ENCODE results near the gene CYP2C18.
"Not testable (repeated sequence)": the region's sequence is repeated elsewhere in the genome, so short reads cannot be mapped to it uniquely, and the experiment has no call there.

Gene CYP2C18

DNA sequence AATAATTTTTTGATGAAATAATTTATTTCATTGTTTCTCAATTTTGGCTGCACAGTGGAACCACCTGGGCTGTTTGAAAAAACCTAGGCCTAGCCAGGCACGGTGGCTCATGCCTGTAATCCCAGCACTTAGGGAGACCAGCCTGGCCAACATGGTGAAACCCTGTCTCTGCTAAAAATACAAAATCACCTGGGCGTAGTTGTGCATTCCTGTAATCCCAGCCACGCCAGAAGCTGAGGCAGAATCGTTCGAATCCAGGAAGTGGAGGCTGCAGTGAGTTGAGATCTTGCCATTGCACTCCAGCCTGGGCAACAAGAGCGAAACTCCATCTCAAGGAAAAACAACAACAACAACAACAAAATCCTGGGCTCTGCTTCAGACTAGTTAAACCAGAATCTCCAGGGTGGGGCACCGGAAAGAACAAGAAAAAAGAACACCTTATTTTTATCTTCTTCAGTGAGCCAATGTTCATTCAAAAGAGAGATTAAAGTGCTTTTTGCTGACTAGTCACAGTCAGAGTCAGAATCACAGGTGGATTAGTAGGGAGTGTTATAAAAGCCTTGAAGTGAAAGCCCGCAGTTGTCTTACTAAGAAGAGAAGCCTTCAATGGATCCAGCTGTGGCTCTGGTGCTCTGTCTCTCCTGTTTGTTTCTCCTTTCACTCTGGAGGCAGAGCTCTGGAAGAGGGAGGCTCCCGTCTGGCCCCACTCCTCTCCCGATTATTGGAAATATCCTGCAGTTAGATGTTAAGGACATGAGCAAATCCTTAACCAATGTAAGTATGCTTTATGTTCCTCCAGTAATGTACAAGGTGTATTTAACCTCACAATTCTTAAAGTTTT lies at the start of gene CYP2C18:
CYP2C18 (plus strand) TSS at position 516 of the 841 bp plus-strand sequence; CDS start at position 607, 91 bp downstream.
- DNase-seq = no peak

DNA sequence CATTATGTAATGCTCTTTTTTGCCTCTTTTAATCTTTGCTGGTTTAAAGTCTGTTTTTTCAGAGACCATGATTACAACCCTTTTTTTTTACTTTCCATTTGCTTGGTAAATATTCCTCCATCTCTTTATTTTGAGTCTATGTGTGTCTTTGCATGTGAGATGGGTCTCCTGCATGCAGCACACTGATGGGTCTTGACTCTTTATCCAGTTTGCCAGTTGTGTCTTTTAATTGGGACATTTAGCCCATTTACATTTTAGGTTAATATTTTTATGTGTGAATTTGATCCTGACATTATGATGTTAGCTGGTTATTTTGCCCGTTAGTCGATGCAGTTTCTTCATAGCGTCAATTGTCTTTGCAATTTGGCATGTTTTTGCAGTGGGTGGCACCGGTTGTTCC lies 45.4 kb upstream of the CYP2C18 start:
- not testable (repeated sequence) for DNase-seq

DNA sequence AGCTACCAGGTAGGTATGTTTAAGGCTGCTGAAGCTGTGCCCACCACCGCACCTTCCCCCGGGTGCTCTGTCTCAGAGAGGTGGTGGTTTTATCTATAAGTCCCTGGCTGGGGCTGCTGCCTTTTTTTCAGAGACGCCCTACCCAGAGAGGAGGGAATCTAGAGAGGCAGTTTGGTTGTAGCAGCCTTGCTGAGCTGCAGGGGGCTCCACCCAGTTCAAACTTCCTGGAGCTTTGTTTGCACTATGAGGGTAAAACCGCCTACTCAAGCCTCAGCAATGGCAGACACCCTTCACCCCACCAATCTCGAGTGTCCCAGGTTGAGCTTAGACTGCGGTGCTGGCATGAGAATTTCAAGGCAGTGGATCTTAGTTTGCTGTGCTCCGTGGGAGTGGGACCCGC lies 43.6 kb upstream of the CYP2C18 start:
- DNase-seq = no peak

DNA sequence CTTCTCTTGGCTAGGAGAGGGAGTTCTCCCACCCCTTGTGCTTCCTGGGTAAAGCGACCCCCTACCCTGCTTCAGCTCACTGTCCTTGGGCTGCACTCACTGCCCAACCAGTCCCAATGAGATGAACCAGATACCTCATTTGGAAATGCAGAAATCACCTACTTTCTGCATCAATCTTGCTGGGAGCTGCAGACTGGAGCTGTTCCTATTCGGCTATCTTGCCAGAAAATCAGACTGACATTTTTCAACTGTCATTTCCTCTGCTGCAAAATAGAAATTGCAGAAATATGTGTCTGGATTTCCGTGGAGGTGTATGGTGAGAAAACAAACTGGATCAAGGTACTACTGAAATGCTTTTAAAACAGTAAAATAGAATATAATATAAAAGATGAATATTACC lies 43.0 kb upstream of the CYP2C18 start:
- no peak for DNase-seq

DNA sequence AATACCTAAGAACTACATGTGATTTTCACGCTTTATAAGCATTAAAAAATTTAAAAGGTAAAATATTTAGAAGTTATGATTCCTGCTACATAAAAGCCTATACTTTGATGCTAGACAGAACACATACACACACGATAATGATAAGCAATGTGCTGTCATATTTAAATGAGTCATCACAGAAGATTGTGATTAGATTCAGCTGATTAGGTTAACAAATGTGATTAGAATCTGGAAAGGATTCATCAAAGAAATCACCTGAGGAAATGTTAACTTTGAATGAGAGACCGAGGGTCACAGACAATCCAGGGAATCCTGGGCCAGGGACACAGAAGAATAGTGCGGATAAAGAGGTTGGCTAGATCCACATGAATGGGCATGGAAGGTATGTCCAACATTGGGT lies 42.0 kb upstream of the CYP2C18 start:
- DNase-seq = no peak

DNA sequence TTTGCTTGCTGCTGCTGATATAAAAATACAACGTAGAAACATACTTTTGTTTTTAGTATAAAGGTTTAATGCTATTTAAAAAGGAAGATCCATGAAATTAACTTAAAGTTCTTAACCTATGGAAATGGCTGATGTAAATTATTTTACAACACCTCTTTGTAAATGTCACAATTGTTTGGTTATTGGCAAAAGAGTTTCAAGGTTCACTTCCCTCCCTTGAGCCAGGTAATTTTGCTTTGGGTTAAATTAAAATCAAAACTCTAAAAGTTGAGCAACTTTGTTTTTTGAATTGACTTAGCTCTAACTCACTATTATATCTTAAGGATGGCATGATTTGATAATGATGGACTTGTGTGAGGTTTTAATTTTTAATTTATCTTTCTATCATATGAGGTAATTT lies 39.2 kb upstream of the CYP2C18 start:
- no peak for DNase-seq

DNA sequence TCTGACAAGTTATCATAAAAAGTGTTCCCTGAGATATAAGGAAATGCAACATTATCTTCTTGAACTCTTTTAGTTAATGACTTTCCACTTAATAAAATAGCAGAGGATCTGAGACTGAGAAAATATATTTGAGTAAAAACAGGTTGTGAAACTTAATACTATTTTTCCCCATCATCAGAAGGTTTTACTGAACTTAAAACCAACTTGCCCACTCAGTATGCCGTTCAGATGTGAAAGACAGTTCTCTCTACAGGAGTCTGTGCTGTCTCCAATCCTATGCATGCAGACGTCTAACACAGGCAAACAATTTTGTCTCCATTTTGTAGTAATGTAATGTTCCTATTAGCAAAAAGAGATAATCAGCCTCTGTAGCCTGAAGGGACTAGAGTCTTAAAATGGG lies 38.2 kb upstream of the CYP2C18 start:
- DNase-seq = no peak

DNA sequence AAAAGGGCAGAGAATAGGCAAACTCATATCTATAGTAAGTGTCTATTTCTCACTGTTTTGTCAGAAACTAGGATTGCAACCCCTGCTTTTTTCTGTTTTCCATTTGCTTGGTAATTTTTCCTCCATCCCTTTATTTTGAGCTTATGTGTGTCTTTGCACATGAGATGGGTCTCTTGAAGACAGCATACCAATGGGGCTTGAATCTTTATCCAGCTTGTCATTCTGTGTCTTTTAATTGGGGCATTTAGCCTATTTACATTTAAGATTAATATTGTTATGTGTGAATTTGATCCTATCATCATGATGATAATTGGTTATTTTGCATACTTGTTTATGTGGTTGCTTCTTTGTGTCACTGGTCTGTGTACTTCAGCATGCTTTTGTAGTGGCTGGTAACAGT lies 28.3 kb upstream of the CYP2C18 start:
- not testable (repeated sequence) for DNase-seq

DNA sequence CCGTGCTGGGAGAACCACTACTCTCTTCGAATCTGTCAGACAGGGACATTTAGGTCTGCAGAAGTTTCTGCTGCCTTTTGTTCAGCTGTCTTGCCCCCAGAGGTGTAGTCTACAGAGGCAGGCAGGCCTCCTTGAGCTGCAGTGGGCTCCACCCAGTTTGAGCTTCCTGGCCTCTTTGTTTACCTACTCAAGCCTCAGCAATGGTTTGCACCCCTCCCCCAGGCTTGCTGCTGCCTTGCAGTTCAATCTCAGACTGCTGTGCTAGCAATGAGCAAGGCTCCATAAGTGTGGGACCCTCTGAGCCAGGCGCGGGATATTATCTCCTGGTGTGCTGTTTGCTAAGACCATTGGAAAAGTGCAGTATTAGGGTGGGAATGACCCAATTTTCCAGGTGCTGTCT lies 20.5 kb upstream of the CYP2C18 start:
- DNase-seq = not testable (repeated sequence)

DNA sequence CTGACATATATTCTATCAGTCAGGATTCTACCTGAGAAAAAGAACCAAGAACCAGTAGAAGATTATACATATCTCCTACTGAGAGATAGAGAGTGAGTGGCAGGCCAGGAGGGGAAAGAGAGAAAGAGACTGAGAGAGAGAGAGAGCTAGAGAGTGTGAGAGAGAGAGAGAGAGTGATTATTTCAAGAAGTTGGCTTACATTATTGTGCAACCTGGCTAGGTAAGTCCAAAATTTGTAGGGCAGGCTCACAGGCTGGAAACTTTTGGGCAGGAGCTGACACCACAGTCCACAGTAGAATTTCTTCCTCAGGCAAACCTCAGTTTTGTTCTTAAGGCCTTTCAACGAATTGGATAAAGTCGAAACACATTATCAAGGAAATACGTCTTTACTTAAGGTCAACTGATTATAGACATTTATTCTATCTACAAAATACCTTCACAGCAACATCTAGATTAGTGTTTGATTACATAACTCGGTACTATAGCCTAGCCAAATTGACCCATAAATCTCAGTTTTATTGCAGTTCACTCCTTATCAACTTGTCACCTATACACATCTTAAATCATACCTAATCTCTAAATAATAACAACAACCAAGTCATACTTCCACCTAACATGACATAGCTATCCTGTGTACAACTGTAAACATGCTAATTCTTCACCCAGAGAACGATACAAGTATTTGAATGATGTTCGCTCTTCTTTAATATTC lies 17.0 kb upstream of the CYP2C18 start:
- no peak for DNase-seq

DNA sequence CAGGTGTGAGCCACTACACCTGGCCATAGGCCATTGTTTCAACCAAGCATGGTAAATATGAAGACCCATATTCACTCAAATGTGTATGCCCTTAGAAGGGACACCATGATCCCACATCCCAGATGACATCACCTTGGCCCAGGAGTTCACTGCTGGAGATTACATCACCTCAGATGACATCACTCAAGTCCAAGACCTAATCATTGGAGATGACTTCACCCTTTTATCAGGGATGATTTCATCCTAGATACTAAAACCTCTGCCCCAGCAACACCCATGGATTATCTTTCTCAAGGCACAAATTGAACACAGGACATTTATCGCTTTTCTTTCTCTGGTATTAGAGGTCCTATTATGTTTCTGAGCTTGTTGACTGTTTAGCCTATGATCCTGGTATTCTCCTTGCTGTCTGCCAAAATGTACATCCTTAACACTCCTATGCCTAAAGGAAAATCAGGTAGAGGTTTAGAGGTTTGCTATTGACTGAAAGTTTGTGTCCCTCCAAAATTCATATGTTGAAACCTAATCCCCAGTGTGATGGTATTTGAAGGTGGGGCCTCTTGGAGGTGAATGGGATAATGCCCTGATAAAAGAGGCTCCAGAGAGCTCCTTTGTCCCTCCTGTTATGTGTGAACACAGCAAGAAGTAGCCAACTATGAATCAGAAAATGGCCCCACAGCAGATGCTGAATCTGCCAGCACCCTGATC lies 9.8 kb upstream of the CYP2C18 start:
- DNase-seq = no peak

DNA sequence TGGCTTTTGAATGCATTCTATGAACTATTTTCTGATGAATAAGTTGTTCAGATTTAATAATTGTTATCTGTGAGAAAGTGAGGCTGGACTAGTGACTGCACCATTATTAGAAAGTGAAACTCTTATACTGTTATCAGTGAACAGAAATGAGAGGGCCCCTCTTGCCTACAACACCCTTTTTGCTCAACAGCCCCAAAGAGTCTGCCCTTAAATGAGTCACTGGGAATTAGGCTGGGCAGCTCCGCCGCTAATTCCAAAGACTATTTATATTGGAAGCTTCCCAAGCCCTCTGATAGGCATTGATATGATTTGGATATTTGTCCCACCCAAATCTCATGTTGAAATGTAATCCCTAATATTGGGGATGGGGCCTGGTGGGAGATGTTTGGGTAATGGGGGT lies 7.0 kb upstream of the CYP2C18 start:
- DNase-seq = no peak

DNA sequence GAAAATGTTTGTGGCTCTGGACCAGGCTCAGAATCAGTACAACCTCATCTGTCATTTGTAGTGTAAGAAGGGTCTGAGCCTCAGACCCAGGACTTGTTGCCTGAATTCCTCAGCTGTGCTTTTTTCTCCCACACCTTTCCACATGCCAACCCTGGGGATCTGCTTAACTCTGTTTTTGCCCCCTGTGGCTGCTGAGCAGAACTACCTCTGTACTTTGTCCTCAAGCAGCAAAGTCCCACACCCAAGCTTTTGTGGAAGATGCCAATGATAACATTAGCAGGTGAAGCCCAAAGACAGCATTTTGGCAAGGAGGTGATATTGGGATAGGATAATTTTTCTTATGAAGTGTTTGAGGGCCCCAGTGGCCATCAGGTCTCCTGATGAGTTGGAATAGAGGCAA lies 5.8 kb upstream of the CYP2C18 start:
- no peak for DNase-seq

DNA sequence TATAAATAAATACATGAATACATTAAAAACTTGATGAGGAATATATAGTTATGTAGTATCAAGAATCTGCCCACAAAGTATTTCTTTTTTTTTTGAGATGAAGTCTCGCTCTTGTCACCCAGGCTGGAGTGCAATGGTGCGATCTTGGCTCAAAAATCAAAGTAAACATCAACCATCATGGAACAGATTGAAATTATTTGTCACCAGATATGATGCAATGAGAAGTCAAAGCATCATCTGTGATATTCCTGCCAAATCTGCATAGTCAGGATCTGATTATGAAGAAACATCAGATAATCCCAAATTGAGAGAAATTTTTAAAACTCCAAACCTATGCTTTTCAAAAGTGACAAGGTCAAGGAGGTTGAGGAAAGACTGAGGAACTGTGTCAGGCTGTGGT lies 5.1 kb upstream of the CYP2C18 start:
- DNase-seq = no peak

DNA sequence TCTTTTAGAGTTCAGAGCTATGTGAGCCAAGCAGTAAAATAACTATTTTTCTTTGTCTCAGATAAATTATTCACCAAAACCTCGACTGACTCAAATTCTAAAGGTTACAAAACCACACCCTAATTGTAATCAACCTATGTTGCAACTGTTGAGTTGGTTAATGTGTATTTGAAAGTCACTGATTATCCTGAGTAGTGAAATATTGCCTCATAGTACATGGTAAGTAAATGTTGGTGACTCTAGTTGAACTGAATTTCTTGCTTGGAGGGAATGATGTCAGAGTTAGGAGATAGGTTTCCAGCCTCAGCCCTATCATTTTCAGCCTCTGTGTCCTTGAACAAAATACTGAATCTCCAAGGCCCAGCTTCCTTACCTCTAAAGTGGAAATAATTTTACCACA lies 3.0 kb upstream of the CYP2C18 start:
- no peak for DNase-seq

DNA sequence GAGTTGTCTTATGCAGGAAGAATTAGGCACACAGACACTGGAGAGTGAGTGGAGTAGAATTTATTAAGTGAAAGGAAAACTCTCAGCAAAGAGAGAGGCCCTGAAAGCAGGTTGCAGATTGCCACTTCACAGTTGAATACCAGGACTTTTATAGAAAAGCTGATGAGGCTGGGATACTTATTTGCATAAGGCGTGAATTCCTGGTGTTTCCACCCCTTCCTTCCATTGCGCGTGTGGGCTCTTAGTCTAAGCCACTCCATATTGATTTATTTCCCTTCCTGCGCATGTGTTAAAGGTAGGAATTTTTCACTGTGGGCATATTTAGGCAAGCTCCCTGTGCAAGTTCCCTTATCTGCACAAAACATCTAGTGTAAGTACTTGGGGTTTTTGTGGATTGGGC lies 893 bp upstream of the CYP2C18 start:
- DNase-seq = not testable (repeated sequence)

DNA sequence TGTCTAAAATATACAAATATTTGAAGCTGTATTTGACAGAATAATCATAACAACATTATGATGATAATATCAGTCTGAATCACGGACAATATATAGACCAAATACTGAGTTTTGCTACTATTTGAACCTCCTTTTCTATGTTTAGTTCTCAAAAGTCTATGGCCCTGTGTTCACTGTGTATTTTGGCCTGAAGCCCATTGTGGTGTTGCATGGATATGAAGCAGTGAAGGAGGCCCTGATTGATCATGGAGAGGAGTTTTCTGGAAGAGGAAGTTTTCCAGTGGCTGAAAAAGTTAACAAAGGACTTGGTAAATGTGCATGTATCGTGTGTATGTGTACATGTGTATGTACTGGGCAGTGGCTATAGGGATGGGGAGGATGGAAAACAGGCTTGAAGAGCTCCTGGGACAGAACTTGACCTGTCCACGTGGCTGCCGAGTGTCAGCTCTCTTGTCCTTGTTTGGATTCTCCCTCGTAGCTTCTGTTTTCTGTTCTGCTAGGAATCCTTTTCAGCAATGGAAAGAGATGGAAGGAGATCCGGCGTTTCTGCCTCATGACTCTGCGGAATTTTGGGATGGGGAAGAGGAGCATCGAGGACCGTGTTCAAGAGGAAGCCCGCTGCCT lies 4.2 kb downstream of the CYP2C18 start:
- no peak for DNase-seq

DNA sequence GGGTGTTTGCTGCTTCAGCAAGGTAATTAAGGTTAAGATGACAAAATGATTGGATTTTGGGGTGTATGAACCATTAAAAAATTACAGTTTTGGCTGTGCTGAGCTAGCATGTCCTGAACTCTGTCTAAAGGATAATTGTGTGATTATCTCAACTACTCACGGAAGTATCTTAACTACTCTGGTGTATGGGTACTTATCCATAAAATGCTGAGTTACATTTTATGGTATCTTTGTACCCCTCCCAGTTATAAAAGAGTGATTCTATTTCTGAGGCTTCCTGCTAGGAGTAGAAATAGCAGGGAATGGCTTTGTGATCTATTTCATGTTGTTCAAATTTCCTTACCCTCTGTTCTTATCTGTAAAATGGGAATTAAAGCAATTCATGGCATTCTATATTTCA lies 22.6 kb downstream of the CYP2C18 start:
- DNase-seq = no peak

DNA sequence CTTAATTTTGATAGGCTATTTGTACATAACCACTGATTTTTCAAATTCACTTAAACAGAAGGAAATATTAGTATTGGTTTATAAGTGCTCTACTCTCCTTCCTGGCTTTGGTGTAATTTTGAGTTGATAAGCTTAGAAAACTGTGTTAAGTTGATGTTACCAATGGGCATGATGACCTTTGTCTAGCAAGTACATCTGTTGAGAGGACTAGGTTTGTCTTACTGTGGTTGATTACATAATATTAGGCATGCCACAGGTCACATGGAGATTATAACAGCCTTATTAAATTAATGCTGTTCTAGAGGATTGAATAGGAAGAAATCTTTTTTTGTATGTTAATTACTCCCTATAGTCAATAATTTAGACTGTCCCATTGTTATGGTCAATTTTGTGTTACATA lies 27.0 kb downstream of the CYP2C18 start:
- no peak for DNase-seq

DNA sequence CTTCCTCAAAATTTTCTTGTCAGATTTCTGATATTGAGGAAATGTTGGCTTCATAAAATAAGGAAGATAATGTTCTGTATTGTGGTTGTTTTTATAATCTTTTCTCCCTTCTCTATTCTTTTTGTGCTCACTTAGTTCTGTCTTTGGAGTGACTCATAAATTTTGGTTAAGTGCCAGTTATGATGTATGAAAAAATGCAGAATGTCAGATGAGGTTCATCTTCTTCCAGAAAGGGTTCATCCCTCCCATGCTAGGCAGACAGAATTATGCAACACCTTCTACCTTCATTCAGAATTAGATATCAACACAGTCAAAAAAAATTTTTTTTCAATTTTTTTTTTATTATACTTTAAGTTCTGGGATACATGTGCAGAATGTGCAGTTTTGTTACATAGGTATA lies 42.3 kb downstream of the CYP2C18 start:
- no peak for DNase-seq

DNA sequence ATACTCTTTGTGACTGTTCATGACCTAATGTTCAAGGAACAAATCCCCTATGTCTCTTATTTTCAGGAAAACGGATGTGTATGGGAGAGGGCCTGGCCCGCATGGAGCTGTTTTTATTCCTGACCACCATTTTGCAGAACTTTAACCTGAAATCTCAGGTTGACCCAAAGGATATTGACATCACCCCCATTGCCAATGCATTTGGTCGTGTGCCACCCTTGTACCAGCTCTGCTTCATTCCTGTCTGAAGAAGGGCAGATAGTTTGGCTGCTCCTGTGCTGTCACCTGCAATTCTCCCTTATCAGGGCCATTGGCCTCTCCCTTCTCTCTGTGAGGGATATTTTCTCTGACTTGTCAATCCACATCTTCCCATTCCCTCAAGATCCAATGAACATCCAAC lies 51.7 kb downstream of the CYP2C18 start:
- no peak for DNase-seq

DNA sequence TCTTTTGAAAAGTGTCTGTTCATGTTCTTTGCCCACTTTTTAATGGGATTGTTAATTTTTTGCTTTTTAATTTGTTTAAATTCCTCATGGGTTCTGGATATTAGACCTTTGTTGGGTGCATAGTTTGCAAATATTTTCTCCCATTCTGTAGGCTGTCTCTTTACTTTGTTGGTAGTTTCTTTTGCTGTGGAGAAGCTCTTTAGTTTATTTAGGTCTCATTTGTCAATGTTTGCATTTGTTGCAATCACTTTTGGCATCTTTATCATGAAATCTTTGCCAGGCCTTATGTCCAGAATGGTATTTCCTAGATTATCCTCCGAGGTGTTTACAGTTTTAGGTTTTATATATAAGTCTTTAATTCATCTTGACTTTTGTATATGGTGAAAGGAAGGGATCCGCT lies 55.1 kb downstream of the CYP2C18 start:
- DNase-seq = no peak

DNA sequence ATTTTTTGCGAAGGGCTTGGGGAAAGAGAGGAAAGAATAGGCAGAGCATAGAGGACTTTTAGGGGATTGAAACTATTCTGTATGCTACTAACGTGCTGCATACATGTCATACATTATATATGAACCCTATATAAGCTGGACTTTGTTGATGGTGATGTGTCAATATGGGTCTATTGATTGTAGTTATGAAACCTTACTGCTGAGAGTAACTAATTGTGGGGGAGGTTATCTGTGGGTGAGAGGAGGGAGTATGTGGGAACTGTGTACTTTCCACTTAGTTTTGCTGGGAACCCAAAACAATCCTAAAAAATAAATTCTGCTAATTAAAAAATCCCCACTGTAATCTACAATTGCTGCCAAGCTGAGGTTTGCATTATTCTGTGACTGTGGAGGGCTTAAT lies 63.6 kb downstream of the CYP2C18 start:
- no peak for DNase-seq

Data from NCI-H1092 treated with DMSO at 0.1 percent for 48 hours (cell line).